ENCODE measurements around the gene MRPS6.

- no peak for TF ChIP-seq EZH2 (IDR thresholded peaks at IDR 0.05; ENCODE audit: insufficient read depth, poor library complexity, severe bottlenecking)
- TF ChIP-seq EZH2phosphoT487 (IDR thresholded peaks at IDR 0.05; ENCODE audit: insufficient read depth, low read depth) = no peak
Observed at GRCh38 chr21:34189506-34189905, 116.1 kb downstream of the MRPS6 start.
